K562 (cell line): ENCODE measurements around the gene CTDSPL2. TPM values are rescaled to one million over a fixed set of nuclear protein-coding genes. Genes with fewer than 3 reads are reported as not detected.
A peak's percentile ranks its signal among the peaks of the same experiment; 100 is the strongest.

Experiments
- BRCA1 ChIP-seq, 2 experiments: fragments of 450-650 bp in 1 of 2; sonication (generic) in 1 of 2; formaldehyde crosslinking in 1 of 2; IDR thresholded peaks; 2 replicates each; pipeline versions ENCODE4 v1.5.0 to v1.6.1; 2017 to 2020; ENCODE audit warnings: mild to moderate bottlenecking in 1 of 2, missing genetic modification reagents in 1 of 2
- BRF2 ChIP-seq: IDR thresholded peaks from 3 replicates; pipeline ENCODE4 v1.6.1; 2011; ENCODE audit warnings: borderline replicate concordance, mild to moderate bottlenecking; ENCODE audit not compliant: insufficient read length, insufficient read depth
- CHD1 ChIP-seq: fragments of 200-600 bp; sonication (generic); IDR thresholded peaks from one replicate; pipeline ENCODE4 v1.6.1; 2012; ENCODE audit warnings: mild to moderate bottlenecking, moderate library complexity, low read length, inconsistent platforms
- CTCF ChIP-seq, 3 experiments: IDR thresholded peaks in 2 of 3; conservative IDR thresholded peaks in 1 of 3; 2 replicates each; pipeline ENCODE4 v1.5.1; 2011 to 2012; ENCODE audit warnings: low read length in 3 of 3, mild to moderate bottlenecking in 3 of 3, control low read depth in 2 of 3, improper control_type of control experiment in 1 of 3, inconsistent platforms in 1 of 3, low read depth in 1 of 3, mixed read lengths in 1 of 3, moderate library complexity in 1 of 3; ENCODE audit not compliant: insufficient read depth in 2 of 3
- DMBX1 ChIP-seq: fragments of 250-450 bp; sonication (Bioruptor Pico); IDR thresholded peaks from 2 replicates; pipeline ENCODE4 v1.8.0; 2022; ENCODE audit warnings: inconsistent platforms, mild to moderate bottlenecking, moderate library complexity, borderline replicate concordance
- ELK3 ChIP-seq: fragments of 450-650 bp; formaldehyde crosslinking; IDR thresholded peaks from 2 replicates; pipeline ENCODE4 v1.4.0; 2020; ENCODE audit warnings: mild to moderate bottlenecking
- ESRRB ChIP-seq: fragments of 250-450 bp; sonication (Bioruptor Pico); IDR thresholded peaks from 2 replicates; pipeline ENCODE4 v1.5.0; 2020; ENCODE audit warnings: mild to moderate bottlenecking, moderate library complexity, borderline replicate concordance
- HES1 ChIP-seq: fragments of 450-650 bp; IDR thresholded peaks from 2 replicates; pipeline ENCODE4 v1.6.1; 2016; ENCODE audit warnings: low read depth, mild to moderate bottlenecking, moderate library complexity
- KDM2B ChIP-seq: fragments of 250-450 bp; sonication (Bioruptor Pico); IDR thresholded peaks from 2 replicates; pipeline ENCODE4 v1.8.0; 2021; ENCODE audit warnings: mild to moderate bottlenecking, moderate library complexity
- MCM3 ChIP-seq: fragments of 450-650 bp; IDR thresholded peaks from 2 replicates; pipeline ENCODE4 v1.6.1; 2016
- MIER1 ChIP-seq: fragments of 450-650 bp; IDR thresholded peaks from 2 replicates; pipeline ENCODE4 v1.6.1; 2016; ENCODE audit warnings: antibody characterized with exemption, mild to moderate bottlenecking, low read depth
- MLLT1 ChIP-seq, 2 experiments: fragments of 450-650 bp; IDR thresholded peaks; 2 replicates each; pipeline ENCODE4 v1.6.1; 2016
- NR2C1 ChIP-seq, 2 experiments: fragments of 450-650 bp; IDR thresholded peaks; 2 replicates each; pipeline ENCODE4 v1.6.1; 2017; ENCODE audit warnings: mild to moderate bottlenecking in 2 of 2, antibody characterized with exemption in 1 of 2, inconsistent platforms in 1 of 2, missing compliant biosample characterization in 1 of 2, missing genetic modification characterization in 1 of 2
- NR4A1 ChIP-seq, 2 experiments: fragments of 250-450 bp in 1 of 2; fragments of 450-650 bp in 1 of 2; sonication (Bioruptor Pico) in 1 of 2; IDR thresholded peaks; 2 replicates each; pipeline versions ENCODE4 v1.4.0 to v1.6.1; 2016 to 2020; ENCODE audit warnings: mild to moderate bottlenecking in 2 of 2, missing compliant biosample characterization in 1 of 2, missing genetic modification characterization in 1 of 2, moderate library complexity in 1 of 2
- PCBP1 ChIP-seq: fragments of 200-400 bp; formaldehyde crosslinking; IDR thresholded peaks from 2 replicates; pipeline ENCODE4 v1.6.1; 2018; ENCODE audit warnings: mild to moderate bottlenecking, low read depth, low read length; ENCODE audit not compliant: poor library complexity, severe bottlenecking
- RNF2 ChIP-seq: sonication (generic); IDR thresholded peaks from 2 replicates; pipeline ENCODE4 v1.6.1; 2016
- TFAP4 ChIP-seq: sonication (generic); formaldehyde crosslinking; IDR thresholded peaks from 2 replicates; pipeline ENCODE4 v1.8.0; 2022; ENCODE audit warnings: missing genetic modification reagents, mild to moderate bottlenecking, moderate library complexity, borderline replicate concordance
- ZKSCAN3 ChIP-seq: fragments of 250-450 bp; sonication (Bioruptor Pico); IDR thresholded peaks from 2 replicates; pipeline ENCODE4 v1.4.0; 2020
- ZNF699 ChIP-seq: fragments of 250-450 bp; sonication (Bioruptor Pico); IDR thresholded peaks from 2 replicates; pipeline ENCODE4 v1.8.0; 2021; ENCODE audit warnings: mild to moderate bottlenecking, moderate library complexity; ENCODE audit not compliant: insufficient replicate concordance
- polyA plus RNA-seq, 8 experiments: library from polyadenylated mRNA; depleted of rRNA in 4 of 8; stranded (reverse) in 5 of 8; unstranded in 3 of 8; fragments of >200 nt; fragmentation: Nextera tagmentation in 2 of 8; fragmentation: Illumina TruSeq in 1 of 8; extraction: Ambion mirVana in 2 of 8; extraction: Trizol in 1 of 8; gene quantifications; 2 replicates each; pipeline versions ENCODE4 v1.2.1 to v1.2.3, GENCODE V29; 2011 to 2014; ENCODE audit warnings: inconsistent platforms in 1 of 8, missing spikeins in 1 of 8
- total RNA-seq, 7 experiments: library from RNA; depleted of rRNA in 6 of 7; stranded (reverse); fragments of >200 nt in 6 of 7; fragmentation: Illumina TruSeq in 2 of 7; extraction: Trizol in 2 of 7; gene quantifications; 2 replicates each; pipeline versions ENCODE4 v1.2.1 to v1.2.3, GENCODE V29; 2011 to 2021; ENCODE audit warnings: low replicate concordance in 1 of 7

The CTDSPL2 gene
- total and polyA plus RNA-seq, 9 of the 15 experiments (the other 6 are each of a cell fraction or from before 2014, with no cell fraction given): 16.8 to 79.0 (median 53.1) TPM

GRCh38 chr15:44426975-44427755 lies at the start of gene CTDSPL2 (continued):
- TF ChIP-seq CTCF (IDR thresholded peaks at IDR 0.05 in 2 of 3, conservative IDR thresholded peaks at IDR 0.05 in 1 of 3; ENCODE audit: insufficient read depth in 2 of 3, low read depth in 1 of 3, low read length in 3 of 3): peak; percentile 48 to 64 (median 60); a peak in 5 of 6 replicates
- no peak for TF ChIP-seq ZNF699 (CRISPR knock-in tag)
- no peak for TF ChIP-seq MIER1
- TF ChIP-seq BRCA1 (IDR thresholded peaks at IDR 0.05): no peak
- TF ChIP-seq BRCA1 (CRISPR knock-in tag; IDR thresholded peaks at IDR 0.05): no peak
- TF ChIP-seq RNF2: no peak; the same call in none of the 2 replicates
- TF ChIP-seq NR4A1 (CRISPR knock-in tag; IDR thresholded peaks at IDR 0.05): no peak
- no peak for TF ChIP-seq NR4A1 (tag; IDR thresholded peaks at IDR 0.05)
- TF ChIP-seq DMBX1 (CRISPR knock-in tag): no peak
- no peak for TF ChIP-seq MCM3
- TF ChIP-seq NR2C1 (IDR thresholded peaks at IDR 0.05): peak; percentile 63
- peak; percentile 33 for TF ChIP-seq NR2C1 (tag; IDR thresholded peaks at IDR 0.05)
- 0 out of 4 replicates have a peak, but pooled peaks of 1 of the 2 experiments have one; percentile 2 for TF ChIP-seq MLLT1 (IDR thresholded peaks at IDR 0.05)
- no peak for TF ChIP-seq KDM2B (CRISPR knock-in tag)
- no peak for TF ChIP-seq ELK3
- TF ChIP-seq HES1: no peak
- TF ChIP-seq PCBP1: no peak
- no peak for TF ChIP-seq ESRRB
- TF ChIP-seq CHD1: peak; percentile 51
- TF ChIP-seq ZKSCAN3 (CRISPR knock-in tag): no peak
- TF ChIP-seq TFAP4 (CRISPR knock-in tag): 0 out of 2 replicates have a peak, but pooled peaks have one; percentile 62
- TF ChIP-seq BRF2: no peak
